ENCODE measurements around the gene AKAP10.
A peak's percentile ranks its signal among the peaks of the same experiment; 100 is the strongest.
"Not testable (repeated sequence)": the region's sequence is repeated elsewhere in the genome, so short reads cannot be mapped to it uniquely, and the experiment has no call there.

Gene AKAP10

GRCh38 chr17:19977293-19978208, at the start of gene AKAP10:
Gene AKAP10, minus strand, starts transcription at chr17:19977828. Its CDS starts 149 bp downstream, at chr17:19977679.
- peak; percentile 91 for DNase-seq (ENCODE audit: low read depth)

- no peak for DNase-seq (ENCODE audit: low read depth)
Measured at GRCh38 chr17:20026960-20027359, 49.3 kb upstream of the AKAP10 start.

GRCh38 chr17:20022701-20023100, 45.1 kb upstream of the AKAP10 start:
- DNase-seq (ENCODE audit: low read depth) = no peak

GRCh38 chr17:20016475-20016992, 38.9 kb upstream of the AKAP10 start:
- not testable (repeated sequence) for DNase-seq (ENCODE audit: low read depth)

- DNase-seq (ENCODE audit: low read depth) = no peak
Measured at GRCh38 chr17:20012017-20012536, 34.4 kb upstream of the AKAP10 start.

GRCh38 chr17:20010936-20011335, 33.3 kb upstream of the AKAP10 start:
- no peak for DNase-seq (ENCODE audit: low read depth)

- DNase-seq (ENCODE audit: low read depth) = no peak
Measured at GRCh38 chr17:20010099-20010863, 32.7 kb upstream of the AKAP10 start.

GRCh38 chr17:20009302-20010098, 31.9 kb upstream of the AKAP10 start, which contains the start of gene SPECC1:
Gene SPECC1, plus strand, starts transcription at chr17:20009359. Its CDS starts 87,293 bp downstream, at chr17:20096652.
- peak; percentile 77 for DNase-seq (ENCODE audit: low read depth)

- no peak for DNase-seq (ENCODE audit: low read depth)
Measured at GRCh38 chr17:20009052-20009301, 31.3 kb upstream of the AKAP10 start.

GRCh38 chr17:20008242-20009051, 30.8 kb upstream of the AKAP10 start:
- no peak for DNase-seq (ENCODE audit: low read depth)

GRCh38 chr17:19996502-19996901, 18.9 kb upstream of the AKAP10 start:
- DNase-seq (ENCODE audit: low read depth) = no peak

GRCh38 chr17:19996086-19996485, 18.5 kb upstream of the AKAP10 start:
- DNase-seq (ENCODE audit: low read depth) = no peak

- peak; percentile 64 for DNase-seq (ENCODE audit: low read depth)
Measured at GRCh38 chr17:19992803-19993713, 15.4 kb upstream of the AKAP10 start.

- no peak for DNase-seq (ENCODE audit: low read depth)
Measured at GRCh38 chr17:19991252-19991885, 13.7 kb upstream of the AKAP10 start.

GRCh38 chr17:19987897-19988296, 10.3 kb upstream of the AKAP10 start:
- DNase-seq (ENCODE audit: low read depth) = no peak

GRCh38 chr17:19986941-19987861, 9.6 kb upstream of the AKAP10 start:
- no peak for DNase-seq (ENCODE audit: low read depth)

GRCh38 chr17:19979917-19980770, 2.5 kb upstream of the AKAP10 start:
- DNase-seq (ENCODE audit: low read depth) = no peak
